Measurements from ENCODE around the gene COLEC12.

The COLEC12 gene

GRCh38 chr18:457521-458412 is 42.7 kb downstream of the COLEC12 start:
- no peak for TF ChIP-seq MAX (IDR thresholded peaks at IDR 0.05; ENCODE audit: low read depth, low read length)
- no peak for TF ChIP-seq CTCF (IDR thresholded peaks at IDR 0.05; ENCODE audit: low read depth, low read length)
- no peak for TF ChIP-seq POLR2A (IDR thresholded peaks at IDR 0.05; ENCODE audit: extremely low read depth, insufficient read length)
- DNase-seq (ENCODE audit: low read depth) = peak; percentile 73
- H3K4me3 ChIP-seq (ENCODE audit: low read depth, low read length) = peak overlapping the region; percentile 13

- no peak for TF ChIP-seq POLR2A (IDR thresholded peaks at IDR 0.05; ENCODE audit: extremely low read depth, insufficient read length)
- peak; percentile 69; the same call in 1 of the 2 replicates for TF ChIP-seq MAX (IDR thresholded peaks at IDR 0.05; ENCODE audit: low read depth, low read length)
- peak; percentile 56; the same call in 1 of the 2 replicates for TF ChIP-seq MYC (IDR thresholded peaks at IDR 0.05; ENCODE audit: low read depth, low read length)
- no peak for TF ChIP-seq CTCF (IDR thresholded peaks at IDR 0.05; ENCODE audit: low read depth, low read length)
- no peak overlapping the region for H3K4me3 ChIP-seq (ENCODE audit: low read depth, low read length)
- DNase-seq (ENCODE audit: low read depth) = peak; percentile 92
Measured at GRCh38 chr18:457140-457519, 43.4 kb downstream of the COLEC12 start.

GRCh38 chr18:456361-457139 is 44.0 kb downstream of the COLEC12 start:
- H3K4me3 ChIP-seq (ENCODE audit: low read depth, low read length) = no peak overlapping the region
- DNase-seq (ENCODE audit: low read depth) = no peak
- TF ChIP-seq CTCF (IDR thresholded peaks at IDR 0.05; ENCODE audit: low read depth, low read length) (no peak), POLR2A (IDR thresholded peaks at IDR 0.05; ENCODE audit: extremely low read depth, insufficient read length) (no peak), MAX (IDR thresholded peaks at IDR 0.05; ENCODE audit: low read depth, low read length) (no peak), MYC (IDR thresholded peaks at IDR 0.05; ENCODE audit: low read depth, low read length) (no peak)

- no peak for DNase-seq (ENCODE audit: low read depth)
- no peak overlapping the region for H3K4me3 ChIP-seq (ENCODE audit: low read depth, low read length)
- TF ChIP-seq MYC (IDR thresholded peaks at IDR 0.05; ENCODE audit: low read depth, low read length) (no peak), CTCF (IDR thresholded peaks at IDR 0.05; ENCODE audit: low read depth, low read length) (no peak), MAX (IDR thresholded peaks at IDR 0.05; ENCODE audit: low read depth, low read length) (no peak), POLR2A (IDR thresholded peaks at IDR 0.05; ENCODE audit: extremely low read depth, insufficient read length) (no peak)
Measured at GRCh38 chr18:453400-453799, 47.1 kb downstream of the COLEC12 start.

GRCh38 chr18:452816-453215 is 47.7 kb downstream of the COLEC12 start:
- H3K4me3 ChIP-seq (ENCODE audit: low read depth, low read length) = no peak overlapping the region
- peak; percentile 66 for DNase-seq (ENCODE audit: low read depth)
- TF ChIP-seq MYC (IDR thresholded peaks at IDR 0.05; ENCODE audit: low read depth, low read length) = no peak
- no peak for TF ChIP-seq CTCF (IDR thresholded peaks at IDR 0.05; ENCODE audit: low read depth, low read length)
- TF ChIP-seq MAX (IDR thresholded peaks at IDR 0.05; ENCODE audit: low read depth, low read length) = no peak
- no peak for TF ChIP-seq POLR2A (IDR thresholded peaks at IDR 0.05; ENCODE audit: extremely low read depth, insufficient read length)
